Endothelial cell (in vitro differentiated cells): ENCODE data around the gene ELOF1. TPM values are rescaled to one million over a fixed set of nuclear protein-coding genes. Genes with fewer than 3 reads are reported as not detected.
A peak's percentile ranks its signal among the peaks of the same experiment; 100 is the strongest.
"Not testable (repeated sequence)": the region's sequence is repeated elsewhere in the genome, so short reads cannot be mapped to it uniquely, and the experiment has no call there.

Experiments used
- DNase-seq: peaks from one replicate; pipeline ENCODE4 v3.0.0; 2021; ENCODE audit warnings: low spot score
- H3K27ac Mint-ChIP-seq: one replicate; pipeline ENCODE4 v1.8.0; 2021; ENCODE audit warnings: mixed read lengths, inconsistent platforms; ENCODE audit not compliant: unreplicated experiment
- H3K27me3 Mint-ChIP-seq: one replicate; pipeline ENCODE4 v1.8.0; 2021; ENCODE audit warnings: mild to moderate bottlenecking, moderate library complexity, mixed read lengths, inconsistent platforms; ENCODE audit not compliant: unreplicated experiment
- H3K36me3 Mint-ChIP-seq: one replicate; pipeline ENCODE4 v1.8.0; 2021; ENCODE audit warnings: mild to moderate bottlenecking, low read depth, mixed read lengths, inconsistent platforms; ENCODE audit not compliant: unreplicated experiment
- H3K4me1 Mint-ChIP-seq: one replicate; pipeline ENCODE4 v1.8.0; 2021; ENCODE audit warnings: mild to moderate bottlenecking, mixed read lengths, inconsistent platforms; ENCODE audit not compliant: unreplicated experiment
- H3K4me3 Mint-ChIP-seq: one replicate; pipeline ENCODE4 v1.8.0; 2021; ENCODE audit warnings: mild to moderate bottlenecking, mixed read lengths, inconsistent platforms; ENCODE audit not compliant: unreplicated experiment
- H3K9me3 Mint-ChIP-seq: one replicate; pipeline ENCODE4 v1.8.0; 2021; ENCODE audit warnings: mixed read lengths, inconsistent platforms; ENCODE audit not compliant: unreplicated experiment
- CTCF ChIP-seq: fragments of 200-600 bp; sonication (generic); IDR thresholded peaks from one replicate; pipeline ENCODE4 v1.5.0; 2021; ENCODE audit warnings: antibody characterized with exemption; ENCODE audit not compliant: unreplicated experiment
- long read RNA-seq: library from polyadenylated mRNA; unstranded; transcript quantifications from one replicate; pipeline ENCODE4 v2.0.0, GENCODE V29; 2020; ENCODE audit not compliant: unreplicated experiment
- total RNA-seq: library from RNA; stranded (reverse); fragmentation: NEBNext Ultra II Directional; extraction: Animal tissue kit (Norgen Biotek cat#: 25700); gene quantifications from one replicate; pipeline ENCODE4 v1.2.1, GENCODE V29; 2021; ENCODE audit not compliant: unreplicated experiment

ELOF1 gene
- total RNA-seq, result 44.0 TPM
- long read RNA-seq, transcript ELOF1-201 (4 exons, 1,019 nt), result major isoform, 21 of 28 reads
- long read RNA-seq, partial matches to known transcripts, result 3 of 28 reads
- long read RNA-seq, other reads (novel, unspliced or antisense), result 4 of 28 reads

DNA sequence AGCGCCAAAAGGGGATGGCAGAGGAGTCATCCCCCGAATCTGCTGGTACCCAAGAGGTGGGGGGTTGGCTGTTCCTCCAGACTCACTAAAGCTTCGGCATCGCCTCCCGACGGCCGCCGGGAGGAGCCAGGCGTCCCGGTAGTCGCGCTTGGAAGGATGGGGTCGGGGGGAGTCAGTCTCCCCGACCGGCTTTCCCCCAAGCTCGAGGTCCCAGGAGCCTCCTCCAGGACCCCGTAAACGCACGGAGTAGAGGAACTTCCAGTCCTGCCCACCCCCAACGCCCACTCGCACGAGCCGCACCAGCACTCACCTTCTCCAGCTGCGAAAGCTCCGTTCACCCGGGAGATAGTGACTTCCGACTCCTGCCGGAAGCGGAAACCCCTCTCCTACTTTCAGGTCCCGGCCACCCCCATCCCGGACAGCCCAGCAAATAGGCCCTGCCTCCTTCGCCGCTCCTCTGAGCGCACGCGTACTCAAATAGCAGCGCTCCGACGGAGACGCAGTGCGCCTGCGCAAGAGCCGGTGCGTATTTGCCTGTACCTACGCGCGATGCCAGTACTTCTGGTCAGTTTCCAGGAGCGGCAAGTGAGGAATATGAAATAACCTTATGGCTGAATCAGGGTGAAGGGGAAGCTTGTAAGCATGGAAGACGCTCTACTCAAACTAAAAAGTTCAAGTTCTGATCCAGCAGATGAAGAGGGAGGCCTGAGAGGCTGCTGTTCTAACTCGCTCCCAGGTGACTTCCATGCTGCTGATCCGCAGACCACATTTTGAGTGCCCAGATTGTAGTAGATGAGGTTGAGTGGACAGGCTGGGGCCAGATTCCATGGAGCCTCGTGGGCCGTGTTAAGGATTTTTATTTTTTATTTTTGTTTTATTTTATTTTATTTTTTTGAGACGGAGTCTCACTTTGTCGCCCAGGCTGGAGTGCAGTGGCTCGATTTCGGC, at the start of gene ELOF1:
ELOF1 (minus strand) TSS at position 350 of the 948 bp plus-strand sequence. CDS start 4,883 bp downstream, outside the sequence.
- Mint-ChIP-seq H3K36me3 (peaks cover 7% of the 10 kb centered on the region), H3K27ac (peak within 1 kb of the TSS; percentile 42), H3K27me3 (peaks cover 10% of the 10 kb centered on the region), H3K4me1 (peaks cover 22% of the 10 kb centered on the region), H3K9me3 (no peaks in the 10 kb centered on the region), H3K4me3 (peak within 1 kb of the TSS; percentile 98)
- no peak for TF ChIP-seq CTCF
- DNase-seq, result peak; percentile 93

DNA sequence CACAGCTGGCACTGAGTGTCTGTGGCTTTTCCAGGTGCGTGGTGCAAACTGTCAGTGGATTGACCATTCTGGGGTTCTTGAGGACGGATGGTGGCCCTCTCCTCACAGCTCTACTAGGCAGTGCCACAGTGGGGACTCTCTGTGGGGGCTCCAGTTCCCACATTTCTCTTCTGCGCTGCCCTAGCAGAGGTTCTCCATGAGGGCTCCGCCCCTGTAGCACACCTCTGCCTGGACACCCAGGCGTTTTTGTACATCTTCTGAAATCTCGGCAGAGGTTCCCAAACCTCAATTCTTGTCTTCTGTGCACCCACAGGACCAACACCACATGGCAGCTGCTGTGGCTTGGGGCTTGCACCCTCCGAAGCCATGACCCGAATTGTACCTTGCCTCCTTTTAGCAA, 47.5 kb upstream of the ELOF1 start:
- no peak overlapping the region for H3K27ac Mint-ChIP-seq
- no peak overlapping the region for H3K4me3 Mint-ChIP-seq
- H3K4me1 Mint-ChIP-seq, result peaks cover 2% of the 10 kb centered on the region
- H3K36me3 Mint-ChIP-seq, result peaks cover 64% of the 10 kb centered on the region
- no peak for DNase-seq
- H3K9me3 Mint-ChIP-seq, result peaks cover 6% of the 10 kb centered on the region
- peaks cover 2% of the 10 kb centered on the region for H3K27me3 Mint-ChIP-seq
- TF ChIP-seq CTCF, result no peak

DNA sequence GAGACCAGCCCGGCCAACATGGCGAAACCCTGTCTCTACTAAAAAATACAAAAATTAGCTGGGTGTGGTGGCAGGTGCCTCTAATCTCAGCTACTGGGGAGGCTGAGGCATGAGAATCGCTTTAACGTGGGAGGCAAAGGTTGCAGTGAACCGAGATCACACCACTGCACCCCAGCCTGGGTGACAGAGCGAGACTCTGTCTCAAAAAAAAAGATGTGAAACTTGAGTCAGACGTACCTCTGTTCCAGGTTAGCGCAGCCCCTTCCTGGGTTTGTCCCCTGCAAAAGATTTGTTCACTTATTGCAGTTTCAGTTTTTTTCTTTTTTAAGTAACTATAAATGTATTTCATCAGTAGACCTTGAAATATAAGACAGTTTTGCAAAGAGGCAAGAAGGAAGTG, 40.7 kb upstream of the ELOF1 start:
- H3K4me1 Mint-ChIP-seq, result peaks cover 12% of the 10 kb centered on the region
- H3K27me3 Mint-ChIP-seq, H3K27ac Mint-ChIP-seq, H3K9me3 Mint-ChIP-seq, H3K4me3 Mint-ChIP-seq, DNase-seq: not testable (repeated sequence)
- H3K36me3 Mint-ChIP-seq, result peaks cover 34% of the 10 kb centered on the region

GRCh38 chr19:11598746-11599145, 39.7 kb upstream of the ELOF1 start:
- Mint-ChIP-seq H3K27ac (peak overlapping the region; percentile 9), H3K36me3 (peaks cover 24% of the 10 kb centered on the region), H3K9me3 (no peaks in the 10 kb centered on the region), H3K4me1 (peaks cover 12% of the 10 kb centered on the region), H3K27me3 (peaks cover 6% of the 10 kb centered on the region), H3K4me3 (peak overlapping the region; percentile 82)
- DNase-seq, result no peak
- no peak for TF ChIP-seq CTCF

GRCh38 chr19:11598103-11598483, 39.1 kb upstream of the ELOF1 start:
- TF ChIP-seq CTCF, result no peak
- Mint-ChIP-seq H3K36me3 (peaks cover 21% of the 10 kb centered on the region), H3K4me3 (peak overlapping the region; percentile 98), H3K9me3 (no peaks in the 10 kb centered on the region), H3K27ac (peak overlapping the region; percentile 97), H3K4me1 (peaks cover 12% of the 10 kb centered on the region), H3K27me3 (peaks cover 6% of the 10 kb centered on the region)
- DNase-seq, result no peak
